Breast epithelium (tissue), 4 donors: ENCODE measurements around the gene NRF1. TPM values are rescaled to one million over a fixed set of nuclear protein-coding genes. Genes with fewer than 3 reads are reported as not detected.

Experiments
- DNase-seq, 2 donors: peaks; one replicate each; pipeline ENCODE4 v3.0.0-alpha.2; 2019; ENCODE audit warnings: low spot score in 2 of 2
- H3K27ac ChIP-seq, 2 donors: fragments of 200-600 bp; sonication (generic) in 1 of 2; one replicate each; pipeline ENCODE4 v1.5.1; 2016 to 2019; ENCODE audit warnings: mild to moderate bottlenecking in 1 of 2
- H3K27me3 ChIP-seq, 2 donors: fragments of 200-600 bp; sonication (generic) in 1 of 2; one replicate each; pipeline versions ENCODE4 v1.5.1 to v1.6.0; 2017 to 2019; ENCODE audit warnings: control low read depth in 1 of 2, mild to moderate bottlenecking in 1 of 2
- H3K36me3 ChIP-seq: fragments of 200-600 bp; one replicate; pipeline ENCODE4 v1.5.1; 2019
- H3K4me1 ChIP-seq, 2 donors: fragments of 200-600 bp; sonication (generic); one replicate each; pipeline ENCODE4 v1.5.1; 2016 to 2019; ENCODE audit warnings: control low read depth in 1 of 2
- H3K4me3 ChIP-seq, 3 donors: fragments of 200-600 bp; sonication (generic); 1 replicate in 2 of 3; 2 replicates in 1 of 3; pipeline ENCODE4 v1.5.1; 2016 to 2019; ENCODE audit warnings: mild to moderate bottlenecking in 3 of 3, moderate library complexity in 2 of 3
- H3K9me3 ChIP-seq, 2 donors: fragments of 200-600 bp; sonication (generic) in 1 of 2; one replicate each; pipeline ENCODE4 v1.5.1; 2016 to 2019; ENCODE audit warnings: control low read depth in 1 of 2
- POLR2A ChIP-seq: fragments of 450-650 bp; IDR thresholded peaks from one replicate; pipeline ENCODE4 v1.6.1; 2016; ENCODE audit warnings: antibody characterized with exemption, mild to moderate bottlenecking, moderate library complexity
- POLR2AphosphoS5 ChIP-seq, 3 donors: sonication (generic); formaldehyde crosslinking; IDR thresholded peaks; one replicate each; pipeline ENCODE4 v1.6.1; 2017; ENCODE audit warnings: antibody characterized with exemption in 3 of 3
- intact Hi-C: fragments of 100-400 bp; cut with DNase I; formaldehyde crosslinking; loops from one replicate; pipeline ENCODE4 v1.15.1; 2023; ENCODE audit warnings: low total_unique reads
- total RNA-seq, 3 donors: library from RNA; depleted of rRNA; stranded (reverse); fragments of >200 nt; gene quantifications; one replicate each; pipeline ENCODE4 v1.1.0, GENCODE V29; 2016
- TF ChIP-seq, protein P1 (sequence below), 3 donors: fragments of 450-650 bp; IDR thresholded peaks; one replicate each; pipeline ENCODE4 v1.5.1; 2016 to 2017; ENCODE audit warnings: antibody characterized with exemption in 3 of 3, mild to moderate bottlenecking in 3 of 3, moderate library complexity in 3 of 3

The NRF1 gene
- total RNA-seq, 3 donors from 2014 or later = 24.5 to 29.2 (median 27.2) TPM

DNA sequence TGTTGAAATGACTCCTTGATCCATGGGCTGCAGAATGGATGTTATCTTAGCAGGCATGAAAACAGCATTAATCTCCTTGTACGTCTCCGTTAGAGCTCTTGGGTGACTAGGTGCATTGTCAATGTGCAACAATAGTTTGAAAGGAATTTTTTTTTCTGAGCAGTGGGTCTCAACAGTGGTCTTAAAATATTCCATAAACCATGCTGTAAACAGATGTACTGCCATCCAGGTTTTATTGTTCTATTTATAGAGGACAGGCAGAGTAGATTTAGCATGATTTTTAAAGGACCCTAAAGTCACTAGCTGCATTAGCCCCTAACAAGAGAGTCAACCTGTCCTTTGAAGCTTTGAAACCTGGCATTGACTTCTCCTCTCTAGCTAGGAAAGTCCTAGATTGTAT lies 64.0 kb downstream of the NRF1 start:
- peaks cover 12% of the 10 kb centered on the region for H3K36me3 ChIP-seq

DNA sequence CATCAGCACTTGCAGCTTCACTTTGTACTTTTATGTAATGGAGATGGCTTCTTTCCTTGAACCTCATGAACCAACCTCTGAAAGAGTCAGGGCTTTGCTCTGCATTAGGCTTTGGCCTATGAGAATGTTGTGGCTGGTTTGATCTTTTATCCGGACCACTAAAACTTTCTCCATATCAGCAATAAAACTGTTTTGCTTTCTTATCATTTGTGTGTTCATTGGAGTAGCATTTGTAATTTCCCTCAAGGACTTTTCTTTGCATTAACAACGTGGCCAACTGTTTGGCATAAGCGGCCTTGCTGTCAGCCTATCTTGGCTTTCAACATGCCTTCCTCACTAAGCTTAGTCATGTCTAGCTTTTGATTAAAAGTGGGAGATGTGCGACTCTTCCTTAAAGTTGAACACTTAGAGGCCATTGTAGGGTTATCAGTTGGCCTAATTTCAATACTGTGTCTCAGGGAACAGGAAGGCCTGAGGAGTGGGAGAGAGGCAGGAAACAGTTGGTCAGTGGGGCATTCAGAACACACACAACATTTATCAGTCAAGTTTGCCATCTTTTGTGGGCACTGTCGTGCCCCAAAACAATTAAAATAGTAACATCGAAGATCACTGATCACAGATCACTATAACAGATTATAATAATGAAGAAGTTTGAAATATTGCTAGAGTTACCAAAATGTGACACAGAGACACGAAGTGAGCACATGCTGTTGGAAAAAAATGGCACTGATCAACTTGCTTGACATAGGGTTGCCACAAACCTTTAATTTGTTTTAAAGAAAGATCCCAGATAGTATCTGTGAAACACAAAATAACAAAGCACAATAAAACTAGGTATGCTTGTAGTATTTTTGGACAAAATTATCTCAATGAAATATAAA lies 64.7 kb downstream of the NRF1 start:
- intact Hi-C loops = no loop called here
- DNase-seq = no peak
- peaks cover 12% of the 10 kb centered on the region for H3K36me3 ChIP-seq

More for the DNA sequence above, 64.0 kb downstream of the NRF1 start:
- no peak for DNase-seq
- intact Hi-C loops = no loop called here
- H3K4me1 ChIP-seq = no peaks in the 10 kb centered on the region
- TF ChIP-seq POLR2AphosphoS5 (IDR thresholded peaks at IDR 0.05) (no peak), POLR2A (no peak)
- TF ChIP-seq, protein P1, sequence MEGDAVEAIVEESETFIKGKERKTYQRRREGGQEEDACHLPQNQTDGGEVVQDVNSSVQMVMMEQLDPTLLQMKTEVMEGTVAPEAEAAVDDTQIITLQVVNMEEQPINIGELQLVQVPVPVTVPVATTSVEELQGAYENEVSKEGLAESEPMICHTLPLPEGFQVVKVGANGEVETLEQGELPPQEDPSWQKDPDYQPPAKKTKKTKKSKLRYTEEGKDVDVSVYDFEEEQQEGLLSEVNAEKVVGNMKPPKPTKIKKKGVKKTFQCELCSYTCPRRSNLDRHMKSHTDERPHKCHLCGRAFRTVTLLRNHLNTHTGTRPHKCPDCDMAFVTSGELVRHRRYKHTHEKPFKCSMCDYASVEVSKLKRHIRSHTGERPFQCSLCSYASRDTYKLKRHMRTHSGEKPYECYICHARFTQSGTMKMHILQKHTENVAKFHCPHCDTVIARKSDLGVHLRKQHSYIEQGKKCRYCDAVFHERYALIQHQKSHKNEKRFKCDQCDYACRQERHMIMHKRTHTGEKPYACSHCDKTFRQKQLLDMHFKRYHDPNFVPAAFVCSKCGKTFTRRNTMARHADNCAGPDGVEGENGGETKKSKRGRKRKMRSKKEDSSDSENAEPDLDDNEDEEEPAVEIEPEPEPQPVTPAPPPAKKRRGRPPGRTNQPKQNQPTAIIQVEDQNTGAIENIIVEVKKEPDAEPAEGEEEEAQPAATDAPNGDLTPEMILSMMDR (IDR thresholded peaks at IDR 0.05) = no peak
- H3K27ac ChIP-seq = no peak overlapping the region
- H3K4me3 ChIP-seq = no peak overlapping the region
- H3K27me3 ChIP-seq = no peaks in the 10 kb centered on the region
- peaks cover 0 to 17% of the 10 kb centered on the region in 2 donors for H3K9me3 ChIP-seq

DNA sequence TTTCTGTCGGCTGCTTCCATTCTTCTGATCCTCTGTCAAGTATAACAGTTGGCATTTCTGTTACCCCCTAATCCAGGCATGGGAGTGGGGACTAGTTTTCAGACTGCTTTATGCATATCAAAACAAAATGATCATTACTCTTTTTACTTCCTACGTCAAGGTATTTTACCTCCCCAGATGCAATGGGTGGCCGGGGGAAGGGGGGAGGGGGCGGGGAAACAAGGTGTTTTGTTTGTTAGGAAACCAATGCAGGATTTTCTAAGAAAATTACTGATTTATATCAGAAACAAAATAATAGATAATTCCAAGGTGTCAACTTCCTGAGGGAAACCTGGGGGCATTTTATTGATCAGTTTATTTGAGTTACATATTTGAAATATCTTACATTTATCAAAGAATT lies 66.3 kb downstream of the NRF1 start:
- no peak for TF ChIP-seq POLR2A
- no peak for TF ChIP-seq POLR2AphosphoS5 (IDR thresholded peaks at IDR 0.05)
- TF ChIP-seq, protein P1 (IDR thresholded peaks at IDR 0.05) = no peak
- H3K4me1 ChIP-seq = no peaks in the 10 kb centered on the region
- no peak for DNase-seq
- no peak overlapping the region for H3K4me3 ChIP-seq
- peaks cover 0 to 17% of the 10 kb centered on the region in 2 donors for H3K9me3 ChIP-seq
- H3K36me3 ChIP-seq = peaks cover 11% of the 10 kb centered on the region
- H3K27ac ChIP-seq = no peak overlapping the region
- no peaks in the 10 kb centered on the region for H3K27me3 ChIP-seq
- intact Hi-C loops = no loop called here

More for the DNA sequence above, 64.7 kb downstream of the NRF1 start:
- Histone ChIP-seq H3K27me3 (no peaks in the 10 kb centered on the region), H3K9me3 (peaks cover 0 to 17% of the 10 kb centered on the region in 2 donors), H3K4me1 (no peaks in the 10 kb centered on the region), H3K4me3 (no peak overlapping the region), H3K27ac (no peak overlapping the region)
- TF ChIP-seq POLR2AphosphoS5 (IDR thresholded peaks at IDR 0.05) (no peak), POLR2A (no peak)
- TF ChIP-seq, protein P1 (IDR thresholded peaks at IDR 0.05) = no peak

DNA sequence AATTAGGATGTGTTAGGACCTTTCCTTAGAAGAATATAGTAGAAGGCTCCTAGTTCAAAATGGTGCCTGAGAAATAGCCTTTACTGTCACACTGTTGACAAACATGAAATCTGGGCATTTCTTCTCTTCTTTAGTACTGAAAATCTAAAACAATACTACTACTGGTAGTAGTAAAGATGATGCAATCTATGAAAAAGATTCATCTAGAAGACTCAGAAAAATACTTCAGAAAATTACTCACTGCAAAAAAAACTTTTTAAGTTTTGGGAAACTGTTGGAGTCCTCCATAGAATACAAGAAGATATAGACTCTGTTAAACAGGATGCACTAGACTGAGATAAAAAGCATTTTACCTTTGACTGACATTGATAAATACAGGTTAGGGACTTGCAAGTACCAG lies 67.1 kb downstream of the NRF1 start:
- H3K4me3 ChIP-seq = no peak overlapping the region
- peaks cover 8% of the 10 kb centered on the region for H3K36me3 ChIP-seq
- H3K27ac ChIP-seq = no peak overlapping the region
- TF ChIP-seq, protein P1 (IDR thresholded peaks at IDR 0.05) = no peak
- no peak for DNase-seq
- intact Hi-C loops = no loop called here
- H3K27me3 ChIP-seq = no peaks in the 10 kb centered on the region
- peaks cover 0 to 17% of the 10 kb centered on the region in 2 donors for H3K9me3 ChIP-seq
- H3K4me1 ChIP-seq = no peaks in the 10 kb centered on the region

DNA sequence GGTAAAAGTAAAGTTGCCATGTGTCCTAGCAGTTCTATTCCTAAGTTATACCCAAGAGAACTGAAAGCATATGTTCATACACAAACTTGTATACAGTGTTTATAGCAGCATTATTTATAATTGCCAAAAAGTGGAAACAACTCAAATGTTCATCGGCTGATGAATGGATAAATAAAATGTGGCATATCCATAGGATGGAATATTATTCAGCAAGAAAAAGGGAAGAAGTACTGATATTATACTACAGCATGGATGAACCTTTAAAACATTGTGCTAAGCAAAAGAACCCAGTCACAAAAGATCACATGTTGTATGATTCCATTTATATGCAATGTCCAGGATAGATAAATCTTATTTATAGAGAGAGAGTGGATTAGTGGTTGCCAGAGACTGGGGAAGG lies 68.9 kb downstream of the NRF1 start:
- Histone ChIP-seq H3K27ac (no peak overlapping the region), H3K9me3 (peaks cover 0 to 6% of the 10 kb centered on the region in 2 donors), H3K36me3 (no peaks in the 10 kb centered on the region), H3K4me1 (no peaks in the 10 kb centered on the region), H3K4me3 (no peak overlapping the region), H3K27me3 (no peaks in the 10 kb centered on the region)
- intact Hi-C loops = no loop called here
- no peak for DNase-seq
- TF ChIP-seq, protein P1 (IDR thresholded peaks at IDR 0.05) = no peak
- TF ChIP-seq POLR2AphosphoS5 (IDR thresholded peaks at IDR 0.05) (no peak), POLR2A (no peak)
